ENCODE measurements around the gene SMAD3. TPM values are rescaled to one million over a fixed set of nuclear protein-coding genes. Genes with fewer than 3 reads are reported as not detected.
A peak's percentile ranks its signal among the peaks of the same experiment; 100 is the strongest.

SMAD3 gene
- total and polyA plus RNA-seq, 10 of the 15 experiments (the other 5 are each of a cell fraction or from before 2014, with no cell fraction given) = 5.6 to 43.2 (median 16.0) TPM

- POLR2A ChIA-PET = interaction anchor here (1.0 to 7.6 kb wide), 5 partner anchors 9 to 33 kb away, joined by 3 to 69 read pairs (median 4); no protein-coding TSS in a partner anchor
- H3K9me3 ChIP-seq (replicated peaks; ENCODE audit: control insufficient read depth, insufficient read depth, low read length) = no peaks in the 10 kb centered on the region
- in situ Hi-C loops (cut with MboI) (no loop called here), intact Hi-C loops (cut with micrococcal nuclease; ENCODE audit: unreplicated experiment) (loop anchor here (1.0 to 5.0 kb wide), 3 partner anchors 13 to 234 kb away; no protein-coding TSS in a partner anchor)
- RAD21 ChIA-PET (ENCODE audit: unreplicated experiment) = interaction anchor here (0.7 to 8.4 kb wide), 8 partner anchors 14 to 233 kb away, joined by 3 to 215 read pairs (median 6); no protein-coding TSS in a partner anchor
- no peak overlapping the region for H2AFZ ChIP-seq (ENCODE audit: control insufficient read depth, low read depth, low read length)
- TF ChIP-seq MXI1 (IDR thresholded peaks at IDR 0.05; ENCODE audit: low read depth, low read length) (peak; percentile 54; the same call in 1 of the 2 replicates), BHLHE40 (IDR thresholded peaks at IDR 0.05; ENCODE audit: borderline replicate concordance in 1 of 2, low read depth in 2 of 2, low read length in 1 of 2) (0 out of 4 replicates have a peak, but pooled peaks of 1 of the 2 experiments have one; percentile 9), POU2F2 (IDR thresholded peaks at IDR 0.05; ENCODE audit: borderline replicate concordance, low read depth, low read length) (0 out of 3 replicates have a peak, but pooled peaks have one; percentile 13), CEBPB (IDR thresholded peaks at IDR 0.05; ENCODE audit: borderline replicate concordance in 1 of 2, low read depth in 2 of 2, low read length in 2 of 2) (no peak), MTA3 (IDR thresholded peaks at IDR 0.05; ENCODE audit: borderline replicate concordance, low read length) (0 out of 2 replicates have a peak, but pooled peaks have one; percentile 13), NBN (IDR thresholded peaks at IDR 0.05) (0 out of 2 replicates have a peak, but pooled peaks have one; percentile 3), KDM1A (IDR thresholded peaks at IDR 0.05; ENCODE audit: borderline replicate concordance) (no peak), EP300 (IDR thresholded peaks at IDR 0.05; ENCODE audit: borderline replicate concordance in 1 of 2, control insufficient read depth in 1 of 2, low read depth in 2 of 2, low read length in 2 of 2) (0 out of 4 replicates have a peak, but pooled peaks of 1 of the 2 experiments have one; percentile 15), SMAD5 (IDR thresholded peaks at IDR 0.05; ENCODE audit: low read depth) (no peak)
- peak overlapping the region; percentile 84 for H3K9ac ChIP-seq (ENCODE audit: control insufficient read depth, insufficient read depth, low read length)
- DNase-seq (ENCODE audit: low read depth, low spot score) (no peak), FAIRE-seq (peak; percentile 7), ATAC-seq (peak; percentile 6)
- WGBS (ENCODE audit: insufficient coverage, insufficient replicate concordance, low lambda C conversion rate, missing lambda C conversion rate) = 78% methylated on average over 3 of the region's 3 CpGs
- H3K4me3 ChIP-seq = peak overlapping the region; percentile 80
- no peaks in the 10 kb centered on the region for H3K27me3 ChIP-seq (replicated peaks in 1 of 2; ENCODE audit: control insufficient read depth in 2 of 2, insufficient read depth in 2 of 2, low read length in 1 of 2)
- peaks cover 30% of the 10 kb centered on the region for H3K4me1 ChIP-seq (ENCODE audit: control insufficient read depth, insufficient read depth, low read length)
- H3K79me2 ChIP-seq (ENCODE audit: control insufficient read depth, insufficient read depth, low read length) = peaks cover 66% of the 10 kb centered on the region
- peak overlapping the region; percentile 89 for H3K4me2 ChIP-seq (ENCODE audit: control insufficient read depth, insufficient read depth)
- peaks cover 2% of the 10 kb centered on the region; the same call in 1 of the 2 replicates for H4K20me1 ChIP-seq (ENCODE audit: control insufficient read depth, insufficient read depth)
- SMC1A ChIA-PET (ENCODE audit: uncharacterized antibody, unreplicated experiment) = interaction anchor here (0.6 to 9.8 kb wide), 12 partner anchors 13 to 196 kb away, joined by 3 to 192 read pairs (median 4); no protein-coding TSS in a partner anchor
- CTCF ChIA-PET = interaction anchor here (1.4 to 4.7 kb wide), 5 partner anchors 12 to 172 kb away, joined by 4 to 57 read pairs (median 6); no protein-coding TSS in a partner anchor
- BruUV-seq (replicated peaks) = TSS peak; percentile 43
- H3K27ac ChIP-seq (ENCODE audit: control insufficient read depth, insufficient read depth) = peak overlapping the region; percentile 78
- H3K36me3 ChIP-seq (ENCODE audit: control insufficient read depth in 2 of 2, insufficient read depth in 2 of 2, low read length in 1 of 2) = peaks cover 0 to 20% of the 10 kb centered on the region in 2 experiments; a peak in 1 of 4 replicates
Observed at GRCh38 chr15:67067930-67068551, 2.6 kb downstream of the SMAD3 start.
